ENCODE data around the gene PBRM1.

The PBRM1 gene

GRCh38 chr3:52670621-52671521, 14.8 kb downstream of the PBRM1 start:
- H3K4me3 ChIP-seq (ENCODE audit: low read depth, low read length) = no peak overlapping the region

- H3K4me3 ChIP-seq (ENCODE audit: low read depth, low read length) = no peak overlapping the region
Observed at GRCh38 chr3:52663098-52663497, 22.6 kb downstream of the PBRM1 start.

- H3K4me3 ChIP-seq (ENCODE audit: low read depth, low read length) = no peak overlapping the region
Observed at GRCh38 chr3:52660046-52660445, 25.7 kb downstream of the PBRM1 start.

- H3K4me3 ChIP-seq (ENCODE audit: low read depth, low read length) = no peak overlapping the region
Observed at GRCh38 chr3:52655895-52656294, 29.8 kb downstream of the PBRM1 start.

GRCh38 chr3:52651592-52651991, 34.1 kb downstream of the PBRM1 start:
- no peak overlapping the region for H3K4me3 ChIP-seq (ENCODE audit: low read depth, low read length)

- no peak overlapping the region for H3K4me3 ChIP-seq (ENCODE audit: low read depth, low read length)
Observed at GRCh38 chr3:52650439-52650838, 35.3 kb downstream of the PBRM1 start.

- H3K4me3 ChIP-seq (ENCODE audit: low read depth, low read length) = no peak overlapping the region
Observed at GRCh38 chr3:52649461-52650210, 36.1 kb downstream of the PBRM1 start.

- no peak overlapping the region for H3K4me3 ChIP-seq (ENCODE audit: low read depth, low read length)
Observed at GRCh38 chr3:52645549-52645948, 40.2 kb downstream of the PBRM1 start.

GRCh38 chr3:52636673-52637072, 49.0 kb downstream of the PBRM1 start:
- H3K4me3 ChIP-seq (ENCODE audit: low read depth, low read length) = no peak overlapping the region

GRCh38 chr3:52633786-52634185, 51.9 kb downstream of the PBRM1 start:
- no peak overlapping the region for H3K4me3 ChIP-seq (ENCODE audit: low read depth, low read length)

GRCh38 chr3:52625041-52625440, 60.7 kb downstream of the PBRM1 start:
- no peak overlapping the region for H3K4me3 ChIP-seq (ENCODE audit: low read depth, low read length)

GRCh38 chr3:52623234-52623792, 62.4 kb downstream of the PBRM1 start:
- H3K4me3 ChIP-seq (ENCODE audit: low read depth, low read length) = no peak overlapping the region

GRCh38 chr3:52620580-52620979, 65.1 kb downstream of the PBRM1 start:
- no peak overlapping the region for H3K4me3 ChIP-seq (ENCODE audit: low read depth, low read length)

GRCh38 chr3:52615166-52615565, 70.5 kb downstream of the PBRM1 start:
- H3K4me3 ChIP-seq (ENCODE audit: low read depth, low read length) = no peak overlapping the region

- no peak overlapping the region for H3K4me3 ChIP-seq (ENCODE audit: low read depth, low read length)
Observed at GRCh38 chr3:52614689-52615088, 71.0 kb downstream of the PBRM1 start.

GRCh38 chr3:52609316-52609815, 76.3 kb downstream of the PBRM1 start:
- H3K4me3 ChIP-seq (ENCODE audit: low read depth, low read length) = no peak overlapping the region

GRCh38 chr3:52608337-52608736, 77.4 kb downstream of the PBRM1 start:
- H3K4me3 ChIP-seq (ENCODE audit: low read depth, low read length) = no peak overlapping the region

GRCh38 chr3:52606373-52607085, 79.2 kb downstream of the PBRM1 start:
- H3K4me3 ChIP-seq (ENCODE audit: low read depth, low read length) = no peak overlapping the region

- no peak overlapping the region for H3K4me3 ChIP-seq (ENCODE audit: low read depth, low read length)
Observed at GRCh38 chr3:52600258-52600657, 85.5 kb downstream of the PBRM1 start.

- H3K4me3 ChIP-seq (ENCODE audit: low read depth, low read length) = no peak overlapping the region
Observed at GRCh38 chr3:52596658-52597265, 89.0 kb downstream of the PBRM1 start.

- no peak overlapping the region for H3K4me3 ChIP-seq (ENCODE audit: low read depth, low read length)
Observed at GRCh38 chr3:52593103-52593502, 92.6 kb downstream of the PBRM1 start.
